HG02885 (cell line): Measurements from ENCODE around the gene STRIT1.
"Not testable (repeated sequence)": the region's sequence is repeated elsewhere in the genome, so short reads cannot be mapped to it uniquely, and the experiment has no call there.

ENCODE experiments used
- ATAC-seq: cut with Tn5 transposase; IDR thresholded peaks from one replicate; pipeline ENCODE4 v1.9.1; 2021; ENCODE audit warnings: mild to moderate bottlenecking; ENCODE audit not compliant: unreplicated experiment, poor library complexity

STRIT1 gene

DNA sequence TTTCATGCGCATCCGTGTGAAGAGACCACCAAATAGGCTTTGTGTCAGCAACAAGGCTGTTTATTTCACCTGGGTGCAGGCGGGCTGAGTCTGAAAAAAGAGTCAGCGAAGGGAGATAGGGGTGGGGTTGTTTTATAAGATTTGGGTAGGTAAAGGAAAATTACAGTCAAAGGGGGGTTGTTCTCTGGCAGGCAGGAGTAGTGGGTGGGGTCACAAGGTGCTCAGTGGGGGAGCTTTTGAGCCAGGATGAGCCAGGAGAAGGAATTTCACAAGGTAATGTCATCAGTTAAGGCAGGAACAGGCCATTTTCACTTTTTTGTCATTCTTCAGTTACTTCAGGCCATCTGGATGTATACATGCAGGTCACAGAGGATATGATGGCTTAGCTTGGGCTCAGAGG lies 19.0 kb downstream of the STRIT1 start:
- ATAC-seq = not testable (repeated sequence)

DNA sequence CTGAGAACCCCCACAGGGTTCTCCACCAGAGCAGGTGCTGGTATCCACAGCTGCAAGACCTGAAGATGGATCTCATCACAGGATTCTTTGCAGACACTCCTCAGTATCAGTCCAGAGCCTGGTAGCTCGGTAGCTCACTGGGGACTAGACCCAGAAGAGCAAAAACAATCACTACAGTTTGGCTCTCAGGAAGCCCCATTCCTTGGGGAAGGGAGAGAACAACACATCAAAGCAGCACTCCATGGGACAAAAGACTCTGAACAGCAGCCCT lies 22.2 kb downstream of the STRIT1 start:
- ATAC-seq = no peak

DNA sequence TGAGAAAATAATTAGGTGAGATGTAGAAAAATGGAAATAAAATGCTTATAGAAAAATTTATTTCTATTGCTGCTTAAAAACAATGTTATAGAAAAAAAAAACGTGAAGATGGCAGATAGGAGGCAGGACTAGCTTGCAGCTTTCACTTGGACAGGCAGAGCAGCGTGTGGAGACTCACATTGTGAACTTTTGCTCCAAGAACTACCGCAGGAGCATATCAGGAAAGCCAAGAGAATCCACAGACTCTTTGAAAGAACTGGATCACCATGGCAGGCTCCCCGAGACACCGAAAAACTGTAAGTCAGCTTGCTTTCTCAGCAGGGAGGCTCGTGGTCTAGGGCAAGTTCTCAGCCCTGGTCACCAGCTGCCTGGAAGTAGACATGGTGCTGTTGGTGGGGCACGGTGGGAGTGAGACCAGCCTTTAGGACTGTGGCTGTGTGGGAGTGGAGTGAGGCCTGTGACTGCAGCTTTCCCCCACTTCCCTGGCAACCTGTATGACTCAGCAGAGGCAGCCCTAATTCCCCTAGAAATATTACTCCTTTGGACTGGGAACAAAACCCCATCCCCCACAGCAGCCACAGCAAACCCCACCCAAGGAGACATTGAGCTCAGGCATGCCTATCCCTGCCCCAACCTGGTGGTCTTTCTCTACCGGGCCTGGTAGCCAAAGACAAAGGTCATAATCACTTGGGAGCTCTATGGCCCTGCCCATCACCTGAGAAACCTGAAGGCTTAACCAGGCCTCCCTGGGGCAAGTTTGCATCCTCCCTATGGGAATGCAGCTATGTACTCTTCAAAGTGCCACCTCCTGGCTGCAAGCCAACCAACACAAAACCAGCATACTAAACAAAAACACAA lies 22.8 kb downstream of the STRIT1 start:
- ATAC-seq = no peak

DNA sequence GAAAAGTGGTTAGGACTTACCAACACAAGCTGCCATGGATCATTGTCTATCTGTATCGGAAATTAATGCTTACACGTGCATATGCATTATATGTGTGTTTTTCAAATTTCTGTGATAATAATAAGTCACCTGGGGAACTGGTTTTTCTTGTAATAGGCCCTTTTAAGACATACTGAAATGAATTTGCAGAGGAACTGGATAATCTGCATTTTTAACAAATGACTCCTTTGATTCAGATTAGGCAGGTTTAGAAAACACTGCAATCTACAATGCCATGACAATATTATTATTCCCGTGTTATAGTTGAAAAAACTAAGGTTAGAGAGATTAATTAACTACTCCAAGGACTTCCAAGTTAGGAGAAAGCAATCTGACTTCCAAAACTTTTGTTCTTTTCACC lies 23.4 kb downstream of the STRIT1 start:
- no peak for ATAC-seq

DNA sequence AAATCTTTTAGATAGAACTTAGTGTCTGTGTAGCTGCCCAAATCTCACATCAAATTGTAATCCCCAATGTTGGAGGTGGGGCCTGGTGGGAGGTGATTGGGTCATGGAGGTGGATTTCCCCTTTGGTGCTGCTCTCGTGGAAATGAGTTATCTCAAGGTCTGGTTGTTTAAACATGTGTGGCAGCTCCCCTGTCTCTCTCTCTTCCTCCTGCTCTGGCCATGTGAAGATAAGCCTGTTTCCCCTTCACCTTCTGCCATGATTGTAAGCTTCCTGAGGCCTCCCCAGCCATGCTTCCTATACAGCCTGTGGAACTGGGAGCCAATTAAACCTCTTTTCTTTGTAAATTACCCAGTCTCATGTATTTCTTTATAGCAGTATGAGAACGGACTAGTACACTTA lies 30.6 kb downstream of the STRIT1 start:
- ATAC-seq = not testable (repeated sequence)

DNA sequence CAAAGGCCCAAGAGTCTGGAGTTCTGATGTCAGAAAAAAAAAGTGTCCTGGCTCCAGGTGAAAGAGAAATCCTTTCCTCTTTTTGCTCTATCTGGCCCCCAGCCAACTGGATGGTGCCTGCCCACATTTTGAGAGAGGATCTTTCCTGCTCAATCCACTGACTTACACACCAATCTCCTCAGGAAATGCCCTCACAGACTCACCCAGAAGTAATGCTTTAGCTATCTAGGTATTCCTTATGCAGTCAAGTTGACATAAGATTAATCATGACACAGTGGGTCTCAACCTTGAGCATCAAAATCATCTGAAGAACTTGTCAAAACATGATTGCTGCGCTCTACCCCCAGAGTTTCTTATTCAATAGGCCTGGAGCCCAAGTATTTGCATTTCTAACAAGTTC lies 31.2 kb downstream of the STRIT1 start:
- no peak for ATAC-seq

DNA sequence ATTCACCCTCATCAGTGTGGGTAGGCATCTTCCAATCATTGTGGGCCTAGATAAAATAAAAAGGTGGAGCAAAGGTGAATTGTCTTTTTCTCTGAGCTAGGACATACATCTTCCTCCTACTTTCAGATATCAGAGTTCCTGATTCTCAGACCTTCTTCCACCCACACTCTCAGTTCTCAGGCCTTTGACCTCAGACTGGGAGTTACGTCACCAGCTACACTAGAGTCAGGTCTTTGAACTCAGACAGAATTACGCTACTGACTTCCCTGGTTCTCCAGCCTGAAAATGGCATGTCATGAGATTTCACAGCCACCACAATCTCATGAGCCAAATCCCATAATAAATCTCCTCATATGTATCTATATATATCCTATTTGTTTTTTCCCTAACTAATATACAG lies 39.0 kb downstream of the STRIT1 start:
- ATAC-seq = no peak

DNA sequence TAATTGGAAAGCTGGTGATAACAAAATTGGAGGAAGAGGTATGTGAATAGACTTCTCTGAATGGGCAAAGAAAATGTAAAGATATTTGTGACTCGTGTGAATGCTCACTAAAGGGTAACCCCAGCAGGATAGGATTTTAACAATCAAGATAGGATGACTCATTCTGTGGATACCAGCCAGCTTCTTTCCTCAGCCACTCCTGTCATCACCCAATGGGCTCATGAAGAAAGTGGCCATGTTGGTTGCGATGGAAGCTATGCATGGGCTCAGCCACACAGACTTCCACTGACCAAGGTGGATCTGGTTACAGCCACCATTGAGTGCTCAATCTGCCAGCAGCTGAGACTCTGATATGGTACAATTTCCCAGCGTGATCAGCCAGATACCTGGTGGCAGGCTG lies 40.9 kb downstream of the STRIT1 start:
- no peak for ATAC-seq

DNA sequence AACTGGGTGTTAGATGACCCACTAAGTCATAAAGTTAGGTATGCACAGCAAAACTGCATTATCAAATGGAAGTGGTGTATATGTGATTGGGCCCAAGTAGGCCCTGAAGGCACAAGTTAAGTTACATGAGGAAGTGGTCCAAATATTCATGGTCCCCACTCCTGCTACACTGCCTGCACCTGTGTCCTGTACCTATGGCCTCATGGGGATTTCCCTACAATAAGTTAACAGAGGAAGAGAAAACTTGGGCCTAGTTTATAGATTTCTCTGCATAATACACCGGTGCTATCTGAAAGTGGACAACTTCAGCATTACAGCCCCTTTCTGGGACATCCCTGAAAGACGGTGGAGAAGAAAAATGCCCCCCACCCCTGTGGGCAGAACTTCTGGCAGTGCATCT lies 41.5 kb downstream of the STRIT1 start:
- ATAC-seq = no peak

DNA sequence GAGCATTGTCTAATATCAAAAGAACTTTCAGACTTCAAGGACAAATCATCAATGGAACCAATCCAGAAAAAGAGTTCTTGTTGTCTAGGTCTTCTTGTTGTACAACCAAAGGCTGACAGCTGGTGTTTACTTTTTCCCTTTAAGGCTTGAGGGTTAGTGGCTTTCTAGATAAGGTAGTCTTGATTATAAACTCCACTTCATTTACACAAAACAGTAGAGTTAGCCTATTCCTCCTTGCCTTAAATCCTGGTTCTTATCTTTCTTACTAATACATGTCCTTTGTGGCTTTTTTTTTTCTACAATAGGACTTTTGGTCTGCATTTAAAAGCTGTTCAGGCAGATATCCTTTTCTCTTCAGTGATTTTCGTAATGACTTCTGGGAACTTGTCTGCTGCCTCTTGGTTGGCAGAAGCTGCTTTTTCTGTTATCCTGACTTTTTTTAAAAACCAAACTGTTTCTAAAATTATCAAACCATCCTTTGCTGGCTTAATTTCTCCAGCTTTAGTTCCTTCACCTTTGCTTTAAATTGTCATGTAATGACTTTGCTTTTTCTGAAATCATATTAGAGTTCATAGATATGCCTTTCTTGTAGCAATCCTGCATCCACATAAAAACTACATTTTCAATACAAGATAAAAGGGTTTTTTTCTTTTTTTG lies 44.8 kb downstream of the STRIT1 start:
- no peak for ATAC-seq

DNA sequence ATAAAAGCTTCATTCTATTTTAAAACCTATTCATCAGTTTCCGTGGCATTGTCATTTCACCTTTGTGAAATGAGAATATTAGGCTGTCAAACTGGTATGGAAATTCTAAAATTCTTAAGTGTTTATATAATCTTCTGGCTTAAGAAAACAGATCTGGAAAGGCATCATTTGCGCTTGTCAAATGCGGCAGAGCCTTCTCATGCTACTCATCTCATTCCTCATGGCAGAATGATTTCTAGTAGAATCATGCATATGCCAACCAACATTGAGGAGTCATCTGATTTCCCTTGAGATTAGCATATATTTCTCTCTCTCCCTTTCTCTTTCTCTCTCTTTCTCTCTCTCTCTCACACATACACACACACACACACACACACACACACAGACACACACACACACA lies 48.8 kb downstream of the STRIT1 start:
- ATAC-seq = no peak

DNA sequence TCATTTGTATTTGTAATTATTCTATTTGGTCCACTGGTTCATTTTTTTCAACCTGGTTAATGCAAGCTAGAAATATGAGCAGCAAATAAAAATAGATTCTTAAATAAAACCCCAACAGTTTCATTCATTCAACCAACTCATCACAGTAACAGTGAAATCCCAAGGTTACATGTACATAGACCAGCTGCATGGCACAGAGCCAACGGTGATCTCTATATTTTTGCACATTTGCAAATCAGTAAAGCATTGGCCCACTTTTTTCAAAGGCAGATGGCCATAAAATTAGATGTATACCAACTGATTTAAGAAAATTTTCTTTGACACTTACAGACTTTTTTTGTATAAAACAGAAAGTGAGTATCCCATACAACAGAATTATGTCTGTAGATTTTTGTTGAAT lies 49.3 kb downstream of the STRIT1 start:
- ATAC-seq = no peak

DNA sequence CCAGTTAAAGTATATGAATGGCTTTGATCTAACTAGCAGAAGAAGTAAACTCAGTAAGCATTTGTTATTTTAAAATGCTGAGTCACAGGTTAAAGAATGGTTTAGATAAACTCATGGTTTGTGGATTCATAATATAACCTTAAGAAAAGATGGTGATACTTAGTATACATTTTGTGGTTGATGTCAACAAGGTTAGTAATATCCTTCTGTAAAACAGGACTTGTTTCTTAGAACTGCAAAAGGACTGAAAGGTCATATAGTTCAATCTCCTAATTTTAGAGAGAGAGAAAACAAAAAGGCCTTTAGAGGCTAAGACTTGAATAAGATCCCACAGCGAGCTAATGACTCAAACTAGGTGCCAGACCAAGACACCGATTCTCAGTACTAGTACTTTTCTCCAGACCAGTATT lies 50.0 kb downstream of the STRIT1 start:
- peak; percentile 56 for ATAC-seq

DNA sequence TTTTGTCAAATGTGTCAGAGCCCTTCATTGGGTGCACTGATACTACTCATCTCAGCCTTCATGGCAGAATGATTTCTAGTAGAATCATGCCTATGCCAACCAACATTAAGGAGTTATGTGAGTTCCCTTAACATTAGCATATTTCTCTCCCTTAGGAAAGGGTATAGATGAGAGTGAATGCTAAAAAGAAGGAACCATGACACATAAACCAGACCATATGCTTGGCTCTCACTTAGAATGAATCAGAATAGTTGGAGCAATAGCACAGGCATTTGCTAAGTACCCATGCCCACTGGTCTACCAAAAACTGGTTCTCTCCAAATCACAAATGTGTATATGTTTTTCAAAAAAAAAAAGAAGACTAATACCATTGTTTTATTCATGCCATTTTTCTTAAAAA lies 51.1 kb downstream of the STRIT1 start:
- ATAC-seq = no peak

DNA sequence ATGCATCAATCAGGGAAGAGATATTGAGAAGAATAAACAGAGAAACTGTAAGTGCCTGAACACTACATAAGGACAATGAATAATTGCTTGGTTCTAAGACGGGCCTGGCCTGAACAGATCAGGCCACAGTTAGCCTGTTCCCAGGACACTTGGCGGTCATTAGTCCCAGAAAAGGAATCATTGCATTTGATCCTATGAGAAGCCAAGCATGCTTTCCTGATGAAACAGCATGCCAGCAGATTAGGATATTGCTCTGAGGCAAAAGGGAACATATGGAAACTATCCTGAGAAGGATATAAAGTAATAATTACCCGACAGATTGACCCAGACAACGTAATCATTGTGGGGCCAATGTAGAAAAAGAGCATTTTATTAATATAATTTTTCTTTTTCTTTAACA lies 51.9 kb downstream of the STRIT1 start:
- no peak for ATAC-seq
